Fibroblast of lung (primary cell): Measurements from ENCODE around the gene AP1G2. TPM values are rescaled to one million over a fixed set of nuclear protein-coding genes. Genes with fewer than 3 reads are reported as not detected.
A peak's percentile ranks its signal among the peaks of the same experiment; 100 is the strongest.

Experiments
- DNase-seq, 2 donors: peaks; one replicate each; pipeline versions ENCODE4 v3.0.0 to v3.0.0-alpha.2; 2010; ENCODE audit warnings: low read depth in 2 of 2
- H2AFZ ChIP-seq: 2 replicates; pipeline ENCODE4 v1.5.1; 2012; ENCODE audit warnings: low read length, control low read depth, inconsistent platforms
- H3K27ac ChIP-seq: 2 replicates; pipeline ENCODE4 v1.5.1; 2011; ENCODE audit warnings: low read length, control low read depth; ENCODE audit not compliant: insufficient read depth
- H3K27me3 ChIP-seq: 2 replicates; pipeline ENCODE4 v1.5.1; 2011; ENCODE audit warnings: mild to moderate bottlenecking, low read length; ENCODE audit not compliant: control insufficient read depth, insufficient read depth
- H3K36me3 ChIP-seq: 2 replicates; pipeline ENCODE4 v1.5.1; 2011; ENCODE audit warnings: low read length; ENCODE audit not compliant: control insufficient read depth, insufficient read depth
- H3K4me1 ChIP-seq: 2 replicates; pipeline ENCODE4 v1.5.1; 2011; ENCODE audit warnings: low read length; ENCODE audit not compliant: control insufficient read depth, insufficient read depth; ENCODE audit errors: extremely low read depth
- H3K4me2 ChIP-seq: 2 replicates; pipeline ENCODE4 v1.5.1; 2011; ENCODE audit warnings: low read length, control low read depth; ENCODE audit not compliant: insufficient read depth; ENCODE audit errors: extremely low read depth
- H3K4me3 ChIP-seq, 4 experiments: fragments of 200-600 bp in 1 of 4; sonication (generic) in 1 of 4; replicated peaks in 1 of 4; 2 replicates each; pipeline ENCODE4 v1.5.1; 2011 to 2016; ENCODE audit warnings: low read length in 4 of 4, low read depth in 3 of 4, mild to moderate bottlenecking in 3 of 4, control low read depth in 2 of 4, inconsistent platforms in 1 of 4, mixed read lengths in 1 of 4; ENCODE audit not compliant: insufficient read depth in 1 of 4; ENCODE audit errors: control extremely low read depth in 1 of 4
- H3K79me2 ChIP-seq: 2 replicates; pipeline ENCODE4 v1.5.1; 2012; ENCODE audit warnings: mild to moderate bottlenecking, low read length, inconsistent platforms; ENCODE audit not compliant: control insufficient read depth, insufficient read depth
- H3K9ac ChIP-seq: 2 replicates; pipeline ENCODE4 v1.5.1; 2011; ENCODE audit warnings: mild to moderate bottlenecking, low read length, control low read depth; ENCODE audit not compliant: insufficient read depth
- H3K9me3 ChIP-seq: 2 replicates; pipeline ENCODE4 v1.5.1; 2012; ENCODE audit warnings: low read depth, low read length; ENCODE audit not compliant: control insufficient read depth, insufficient read depth
- H4K20me1 ChIP-seq: 2 replicates; pipeline ENCODE4 v1.5.1; 2011; ENCODE audit warnings: low read length; ENCODE audit not compliant: control insufficient read depth, insufficient read depth; ENCODE audit errors: extremely low read depth
- EZH2 ChIP-seq: IDR thresholded peaks from 2 replicates; pipeline ENCODE4 v1.5.1; 2012; ENCODE audit warnings: low read length, control low read depth, mild to moderate bottlenecking; ENCODE audit errors: missing control alignments
- polyA plus RNA-seq, 2 donors: library from polyadenylated mRNA; depleted of rRNA in 1 of 2; stranded (reverse) in 1 of 2; unstranded in 1 of 2; fragments of >200 nt; gene quantifications; 2 replicates each; pipeline ENCODE4 v1.2.1, GENCODE V29; 2011 to 2012; ENCODE audit warnings: missing spikeins in 1 of 2
- total RNA-seq: library from RNA; depleted of rRNA; stranded (reverse); fragments of >200 nt; gene quantifications from 2 replicates; pipeline ENCODE4 v1.2.1, GENCODE V29; 2014
- TF ChIP-seq, protein P1 (sequence below), 2 donors: IDR thresholded peaks in 1 of 2; conservative IDR thresholded peaks in 1 of 2; 1 replicate in 1 of 2; 2 replicates in 1 of 2; pipeline ENCODE4 v1.5.1; 2011 to 2012; ENCODE audit warnings: low read length in 2 of 2, control low read depth in 1 of 2, inconsistent platforms in 1 of 2, low read depth in 1 of 2, mild to moderate bottlenecking in 1 of 2

The AP1G2 gene
- total and polyA plus RNA-seq, 2 donors (not counting 1 experiment from before 2014, with no cell fraction given) = 7.9 to 9.2 TPM

DNA sequence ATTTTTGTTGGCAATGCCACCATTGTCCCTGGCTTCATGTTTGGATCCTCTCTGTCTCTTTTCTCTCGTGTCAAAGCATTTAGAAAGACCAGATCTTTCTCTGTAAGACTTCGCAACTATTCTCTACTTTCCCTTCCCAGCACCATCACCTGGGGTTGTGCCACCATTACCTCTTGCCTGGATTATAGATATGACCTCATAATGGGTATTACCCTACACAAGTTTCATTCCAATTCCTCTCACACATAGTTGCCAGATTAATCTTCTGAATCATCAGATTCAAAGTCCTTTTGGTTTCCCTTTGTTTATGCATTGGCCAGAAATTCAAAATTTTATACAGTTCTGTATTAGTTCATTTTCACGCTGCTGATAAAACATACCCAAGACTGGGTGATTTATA, 41.4 kb upstream of the AP1G2 start:
- no peak overlapping the region for H3K9ac ChIP-seq
- no peaks in the 10 kb centered on the region for H3K36me3 ChIP-seq
- no peak overlapping the region for H3K4me3 ChIP-seq
- H2AFZ ChIP-seq = no peak overlapping the region
- H3K79me2 ChIP-seq = no peaks in the 10 kb centered on the region
- no peaks in the 10 kb centered on the region for H3K9me3 ChIP-seq
- TF ChIP-seq, protein P1, sequence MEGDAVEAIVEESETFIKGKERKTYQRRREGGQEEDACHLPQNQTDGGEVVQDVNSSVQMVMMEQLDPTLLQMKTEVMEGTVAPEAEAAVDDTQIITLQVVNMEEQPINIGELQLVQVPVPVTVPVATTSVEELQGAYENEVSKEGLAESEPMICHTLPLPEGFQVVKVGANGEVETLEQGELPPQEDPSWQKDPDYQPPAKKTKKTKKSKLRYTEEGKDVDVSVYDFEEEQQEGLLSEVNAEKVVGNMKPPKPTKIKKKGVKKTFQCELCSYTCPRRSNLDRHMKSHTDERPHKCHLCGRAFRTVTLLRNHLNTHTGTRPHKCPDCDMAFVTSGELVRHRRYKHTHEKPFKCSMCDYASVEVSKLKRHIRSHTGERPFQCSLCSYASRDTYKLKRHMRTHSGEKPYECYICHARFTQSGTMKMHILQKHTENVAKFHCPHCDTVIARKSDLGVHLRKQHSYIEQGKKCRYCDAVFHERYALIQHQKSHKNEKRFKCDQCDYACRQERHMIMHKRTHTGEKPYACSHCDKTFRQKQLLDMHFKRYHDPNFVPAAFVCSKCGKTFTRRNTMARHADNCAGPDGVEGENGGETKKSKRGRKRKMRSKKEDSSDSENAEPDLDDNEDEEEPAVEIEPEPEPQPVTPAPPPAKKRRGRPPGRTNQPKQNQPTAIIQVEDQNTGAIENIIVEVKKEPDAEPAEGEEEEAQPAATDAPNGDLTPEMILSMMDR (conservative IDR thresholded peaks at IDR 0.05 in 1 of 2, IDR thresholded peaks at IDR 0.05 in 1 of 2; ENCODE audit: low read depth in 1 of 2, low read length in 2 of 2) = no peak
- no peak for TF ChIP-seq EZH2
- H3K27ac ChIP-seq = no peak overlapping the region
- H4K20me1 ChIP-seq = no peaks in the 10 kb centered on the region
- H3K4me1 ChIP-seq = no peaks in the 10 kb centered on the region
- no peaks in the 10 kb centered on the region for H3K27me3 ChIP-seq
- DNase-seq = no peak
- H3K4me2 ChIP-seq = no peak overlapping the region

DNA sequence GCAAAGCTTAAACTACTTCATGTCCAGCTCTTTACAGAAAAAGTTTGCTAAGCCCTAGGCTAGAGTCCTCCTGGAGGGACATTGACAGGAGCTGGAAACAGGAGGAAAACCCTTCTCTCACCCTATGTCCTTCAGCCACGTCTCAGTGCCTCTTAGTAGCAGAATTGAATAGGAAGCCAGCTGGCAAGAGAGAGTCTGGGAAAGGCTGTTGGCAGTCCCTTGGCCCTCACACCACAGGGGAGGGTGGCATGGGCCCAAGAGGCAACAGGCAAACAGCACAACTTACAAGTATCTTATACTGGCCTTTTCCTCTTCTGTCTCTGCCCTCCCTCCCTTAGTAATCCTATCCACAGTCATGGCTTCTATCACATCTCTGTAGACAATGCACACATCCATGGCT, 40.9 kb upstream of the AP1G2 start:
- Histone ChIP-seq H3K4me1 (no peaks in the 10 kb centered on the region), H3K4me3 (no peak overlapping the region), H3K79me2 (no peaks in the 10 kb centered on the region), H3K9me3 (no peaks in the 10 kb centered on the region), H3K27me3 (no peaks in the 10 kb centered on the region), H3K4me2 (no peak overlapping the region), H3K9ac (no peak overlapping the region), H3K36me3 (no peaks in the 10 kb centered on the region), H2AFZ (no peak overlapping the region), H4K20me1 (no peaks in the 10 kb centered on the region), H3K27ac (no peak overlapping the region)
- DNase-seq = no peak
- TF ChIP-seq, protein P1 (conservative IDR thresholded peaks at IDR 0.05 in 1 of 2, IDR thresholded peaks at IDR 0.05 in 1 of 2; ENCODE audit: low read depth in 1 of 2, low read length in 2 of 2) = no peak

DNA sequence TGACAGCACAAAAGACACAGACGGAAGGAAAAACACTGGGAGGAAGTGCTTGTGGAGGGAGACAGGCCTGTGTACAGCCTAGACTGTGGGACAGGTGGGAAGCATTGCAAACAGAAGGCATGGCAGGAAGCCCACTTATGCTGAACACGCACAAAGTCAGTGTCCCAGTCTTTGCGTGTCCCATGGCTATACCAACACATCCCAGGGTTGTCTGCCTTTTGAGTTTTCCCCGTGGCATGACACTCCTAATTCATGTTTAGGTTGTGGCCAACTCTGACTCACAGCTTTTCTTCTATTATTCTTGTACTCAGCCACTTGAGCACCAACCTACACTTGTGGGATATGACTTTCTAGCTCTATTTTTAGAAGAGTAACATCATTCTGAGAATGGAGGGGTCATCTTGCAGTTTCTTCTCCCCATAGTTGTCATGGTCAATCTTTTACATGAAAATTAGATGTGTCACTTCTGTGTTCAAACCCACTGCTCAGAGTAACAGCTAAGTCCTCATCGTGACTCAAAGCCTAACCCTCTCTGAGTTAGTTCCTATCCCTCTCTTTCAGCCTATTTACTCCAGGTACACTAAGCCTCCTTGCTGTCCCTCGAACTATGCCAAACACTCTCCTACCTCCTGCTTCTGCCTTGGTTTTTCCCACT, 38.5 kb upstream of the AP1G2 start:
- H3K4me1 ChIP-seq = no peaks in the 10 kb centered on the region
- H3K9me3 ChIP-seq = no peaks in the 10 kb centered on the region
- TF ChIP-seq EZH2 = no peak
- TF ChIP-seq, protein P1 (conservative IDR thresholded peaks at IDR 0.05 in 1 of 2, IDR thresholded peaks at IDR 0.05 in 1 of 2; ENCODE audit: low read depth in 1 of 2, low read length in 2 of 2) = no peak
- H3K27ac ChIP-seq = no peak overlapping the region
- no peaks in the 10 kb centered on the region for H4K20me1 ChIP-seq
- no peak overlapping the region for H2AFZ ChIP-seq
- DNase-seq = peak in 1 of 2 donors; percentile 34
- H3K4me2 ChIP-seq = no peak overlapping the region
- H3K36me3 ChIP-seq = no peaks in the 10 kb centered on the region
- H3K27me3 ChIP-seq = no peaks in the 10 kb centered on the region
- no peaks in the 10 kb centered on the region for H3K79me2 ChIP-seq
- H3K9ac ChIP-seq = no peak overlapping the region
- no peak overlapping the region for H3K4me3 ChIP-seq
